ENCODE results near the gene UQCC5. TPM values are rescaled to one million over a fixed set of nuclear protein-coding genes. Genes with fewer than 3 reads are reported as not detected.

The UQCC5 gene
- polyA plus RNA-seq, 1 donor (not counting 4 experiments of a cell fraction or from before 2014, with no cell fraction given), result 20.0 TPM

- DNase-seq (ENCODE audit: low read depth, low spot score) (no peak), FAIRE-seq (no peak)
- no peak overlapping the region for H3K4me3 ChIP-seq (ENCODE audit: control insufficient read depth in 2 of 3, extremely low read depth in 1 of 3, insufficient read depth in 2 of 3, low read depth in 1 of 3, low read length in 3 of 3)
- H3K9ac ChIP-seq (ENCODE audit: control insufficient read depth, extremely low read depth, insufficient read depth, low read length), result no peak overlapping the region
- H3K36me3 ChIP-seq (ENCODE audit: control insufficient read depth in 2 of 2, extremely low read depth in 1 of 2, insufficient read depth in 2 of 2, low read length in 2 of 2), result no peaks in the 10 kb centered on the region
- H3K27me3 ChIP-seq (ENCODE audit: control insufficient read depth, extremely low read depth, insufficient read depth, low read length), result peaks cover 9% of the 10 kb centered on the region
- no peak overlapping the region for H3K27ac ChIP-seq (ENCODE audit: control insufficient read depth, insufficient read depth, low read length)
- dilution Hi-C loops (cut with MboI; ENCODE audit: extremely low pct_ligation_motif_present, low sequenced_read_pairs), result no loop called here
- H2AFZ ChIP-seq (ENCODE audit: control insufficient read depth, low read length), result no peak overlapping the region
- H4K20me1 ChIP-seq (ENCODE audit: control insufficient read depth, extremely low read depth, insufficient read depth, low read length), result no peaks in the 10 kb centered on the region
- no peak for TF ChIP-seq EZH2 (IDR thresholded peaks at IDR 0.05; ENCODE audit: low read length)
- no peak for TF ChIP-seq CTCF (optimal IDR thresholded peaks at IDR 0.05 in 1 of 3, IDR thresholded peaks at IDR 0.05 in 1 of 3, conservative IDR thresholded peaks at IDR 0.05 in 1 of 3; ENCODE audit: extremely low read depth in 1 of 3, insufficient read depth in 2 of 3, low read length in 3 of 3)
- no peaks in the 10 kb centered on the region for H3K9me1 ChIP-seq (ENCODE audit: control insufficient read depth, extremely low read depth, insufficient read depth, low read length)
- H3K9me3 ChIP-seq (ENCODE audit: control insufficient read depth, low read depth, low read length), result no peaks in the 10 kb centered on the region
- no peaks in the 10 kb centered on the region for H3K79me2 ChIP-seq (ENCODE audit: control insufficient read depth, insufficient read depth, low read length)
- no peak overlapping the region for H3K4me2 ChIP-seq (ENCODE audit: control insufficient read depth, extremely low read depth, insufficient read depth, low read depth, low read length)
- no peaks in the 10 kb centered on the region for H3K4me1 ChIP-seq (ENCODE audit: control insufficient read depth, extremely low read depth, insufficient read depth, low read length)
Observed at GRCh38 chr3:52502001-52502400, 34.4 kb upstream of the UQCC5 start.

GRCh38 chr3:52502808-52503350, 33.5 kb upstream of the UQCC5 start:
- Histone ChIP-seq H3K9ac (ENCODE audit: control insufficient read depth, extremely low read depth, insufficient read depth, low read length) (no peak overlapping the region), H3K27ac (ENCODE audit: control insufficient read depth, insufficient read depth, low read length) (no peak overlapping the region)
- dilution Hi-C loops (cut with MboI; ENCODE audit: extremely low pct_ligation_motif_present, low sequenced_read_pairs), result no loop called here

More at GRCh38 chr3:52502808-52503350, 33.5 kb upstream of the UQCC5 start:
- no peaks in the 10 kb centered on the region for H3K9me3 ChIP-seq (ENCODE audit: control insufficient read depth, low read depth, low read length)
- peaks cover 9% of the 10 kb centered on the region for H3K27me3 ChIP-seq (ENCODE audit: control insufficient read depth, extremely low read depth, insufficient read depth, low read length)
- H2AFZ ChIP-seq (ENCODE audit: control insufficient read depth, low read length), result no peak overlapping the region
- H4K20me1 ChIP-seq (ENCODE audit: control insufficient read depth, extremely low read depth, insufficient read depth, low read length), result no peaks in the 10 kb centered on the region
- no peaks in the 10 kb centered on the region for H3K9me1 ChIP-seq (ENCODE audit: control insufficient read depth, extremely low read depth, insufficient read depth, low read length)
- no peaks in the 10 kb centered on the region for H3K79me2 ChIP-seq (ENCODE audit: control insufficient read depth, insufficient read depth, low read length)
- TF ChIP-seq CTCF (optimal IDR thresholded peaks at IDR 0.05 in 1 of 3, IDR thresholded peaks at IDR 0.05 in 1 of 3, conservative IDR thresholded peaks at IDR 0.05 in 1 of 3; ENCODE audit: extremely low read depth in 1 of 3, insufficient read depth in 2 of 3, low read length in 3 of 3) (no peak), EZH2 (IDR thresholded peaks at IDR 0.05; ENCODE audit: low read length) (no peak)
- no peaks in the 10 kb centered on the region for H3K4me1 ChIP-seq (ENCODE audit: control insufficient read depth, extremely low read depth, insufficient read depth, low read length)
- H3K4me2 ChIP-seq (ENCODE audit: control insufficient read depth, extremely low read depth, insufficient read depth, low read depth, low read length), result no peak overlapping the region
- no peak overlapping the region for H3K4me3 ChIP-seq (ENCODE audit: control insufficient read depth in 2 of 3, extremely low read depth in 1 of 3, insufficient read depth in 2 of 3, low read depth in 1 of 3, low read length in 3 of 3)
- no peaks in the 10 kb centered on the region for H3K36me3 ChIP-seq (ENCODE audit: control insufficient read depth in 2 of 2, extremely low read depth in 1 of 2, insufficient read depth in 2 of 2, low read length in 2 of 2)
- DNase-seq (ENCODE audit: low read depth, low spot score) (no peak), FAIRE-seq (no peak)
